Central memory CD8-positive, alpha-beta T cell (primary cell): ENCODE results near the gene TH.

Experiments
- ATAC-seq: fragments of 150-1000 bp; cut with Tn5 transposase; replicated peaks from 2 replicates; pipeline ENCODE4 v1.10.0; 2022; ENCODE audit warnings: mild to moderate bottlenecking, moderate FRiP score, moderate number of reproducible peaks; ENCODE audit not compliant: poor library complexity, severe bottlenecking; ENCODE audit errors: extremely low read depth
- DNase-seq, 2 donors: peaks; one replicate each; pipeline ENCODE4 v3.0.0; 2021; ENCODE audit warnings: low spot score in 2 of 2
- H3K27ac Mint-ChIP-seq: one replicate; pipeline ENCODE4 v1.8.0; 2022; ENCODE audit warnings: low read depth, mild to moderate bottlenecking, moderate library complexity, mixed read lengths
- H3K27me3 Mint-ChIP-seq: one replicate; pipeline ENCODE4 v1.8.0; 2022; ENCODE audit warnings: mixed read lengths
- H3K36me3 Mint-ChIP-seq: one replicate; pipeline ENCODE4 v1.8.0; 2022; ENCODE audit warnings: mild to moderate bottlenecking, moderate library complexity, mixed read lengths; ENCODE audit not compliant: insufficient read depth
- H3K4me1 Mint-ChIP-seq: one replicate; pipeline ENCODE4 v1.8.0; 2022; ENCODE audit warnings: mixed read lengths
- H3K4me3 Mint-ChIP-seq: one replicate; pipeline ENCODE4 v1.8.0; 2022; ENCODE audit warnings: mild to moderate bottlenecking, moderate library complexity, mixed read lengths
- H3K9me3 Mint-ChIP-seq: one replicate; pipeline ENCODE4 v1.8.0; 2022; ENCODE audit warnings: mixed read lengths

TH gene

GRCh38 chr11:2213384-2213842 is 41.8 kb upstream of the TH start:
- H3K4me1 Mint-ChIP-seq: peaks cover 20% of the 10 kb centered on the region
- peak overlapping the region; percentile 78 for H3K27ac Mint-ChIP-seq
- peaks cover 2% of the 10 kb centered on the region for H3K36me3 Mint-ChIP-seq
- H3K9me3 Mint-ChIP-seq: no peaks in the 10 kb centered on the region
- peak overlapping the region; percentile 62 for H3K4me3 Mint-ChIP-seq
- DNase-seq (peak; percentile 10 to 12), ATAC-seq (peak; percentile 61)
- H3K27me3 Mint-ChIP-seq: peaks cover under 1% of the 10 kb centered on the region

GRCh38 chr11:2212411-2213251 is 41.0 kb upstream of the TH start:
- Mint-ChIP-seq H3K27ac (no peak overlapping the region), H3K36me3 (peaks cover 2% of the 10 kb centered on the region), H3K4me3 (peak overlapping the region; percentile 62), H3K27me3 (peaks cover 8% of the 10 kb centered on the region), H3K9me3 (no peaks in the 10 kb centered on the region), H3K4me1 (peaks cover 13% of the 10 kb centered on the region)
- DNase-seq (peak in 1 of 2 donors; percentile 6), ATAC-seq (no peak)

GRCh38 chr11:2211113-2211971 is 39.7 kb upstream of the TH start:
- H3K27ac Mint-ChIP-seq: no peak overlapping the region
- H3K27me3 Mint-ChIP-seq: peaks cover 11% of the 10 kb centered on the region

GRCh38 chr11:2210366-2211112 is 38.9 kb upstream of the TH start:
- Mint-ChIP-seq H3K9me3 (no peaks in the 10 kb centered on the region), H3K27ac (no peak overlapping the region), H3K27me3 (peaks cover 11% of the 10 kb centered on the region), H3K4me1 (peaks cover 13% of the 10 kb centered on the region), H3K4me3 (no peak overlapping the region), H3K36me3 (peaks cover 2% of the 10 kb centered on the region)
- DNase-seq (peak; percentile 7 to 12), ATAC-seq (no peak)

More at GRCh38 chr11:2211113-2211971, 39.7 kb upstream of the TH start:
- H3K9me3 Mint-ChIP-seq: no peaks in the 10 kb centered on the region
- DNase-seq (peak; percentile 4 to 12), ATAC-seq (no peak)
- H3K4me3 Mint-ChIP-seq: no peak overlapping the region
- peaks cover 2% of the 10 kb centered on the region for H3K36me3 Mint-ChIP-seq
- peaks cover 13% of the 10 kb centered on the region for H3K4me1 Mint-ChIP-seq

GRCh38 chr11:2209900-2210321 is 38.3 kb upstream of the TH start:
- H3K4me3 Mint-ChIP-seq: no peak overlapping the region
- H3K27me3 Mint-ChIP-seq: peaks cover 11% of the 10 kb centered on the region
- no peaks in the 10 kb centered on the region for H3K9me3 Mint-ChIP-seq
- ATAC-seq: no peak
- peaks cover 2% of the 10 kb centered on the region for H3K36me3 Mint-ChIP-seq
- peak in 1 of 2 donors; percentile 4 for DNase-seq
- no peak overlapping the region for H3K27ac Mint-ChIP-seq
- peaks cover 13% of the 10 kb centered on the region for H3K4me1 Mint-ChIP-seq

GRCh38 chr11:2209370-2209801 is 37.8 kb upstream of the TH start:
- Mint-ChIP-seq H3K9me3 (no peaks in the 10 kb centered on the region), H3K4me3 (no peak overlapping the region), H3K4me1 (peaks cover 11% of the 10 kb centered on the region), H3K36me3 (peaks cover 2% of the 10 kb centered on the region), H3K27ac (no peak overlapping the region), H3K27me3 (peaks cover 11% of the 10 kb centered on the region)
- DNase-seq: peak in 1 of 2 donors; percentile 8
- ATAC-seq: no peak

GRCh38 chr11:2208691-2209369 is 37.2 kb upstream of the TH start:
- ATAC-seq (no peak), DNase-seq (peak in 1 of 2 donors; percentile 9)
- Mint-ChIP-seq H3K4me3 (no peak overlapping the region), H3K36me3 (peaks cover 2% of the 10 kb centered on the region), H3K9me3 (no peaks in the 10 kb centered on the region), H3K27me3 (peaks cover 11% of the 10 kb centered on the region), H3K4me1 (peaks cover 6% of the 10 kb centered on the region), H3K27ac (no peak overlapping the region)

- H3K4me1 Mint-ChIP-seq: no peaks in the 10 kb centered on the region
- no peaks in the 10 kb centered on the region for H3K36me3 Mint-ChIP-seq
- H3K27ac Mint-ChIP-seq: no peak overlapping the region
- DNase-seq (peak in 1 of 2 donors; percentile 10), ATAC-seq (no peak)
- peaks cover 11% of the 10 kb centered on the region for H3K27me3 Mint-ChIP-seq
- H3K9me3 Mint-ChIP-seq: no peaks in the 10 kb centered on the region
- no peak overlapping the region for H3K4me3 Mint-ChIP-seq
Measured at GRCh38 chr11:2207773-2208621, 36.4 kb upstream of the TH start.

- H3K4me1 Mint-ChIP-seq: no peaks in the 10 kb centered on the region
- no peak overlapping the region for H3K27ac Mint-ChIP-seq
- DNase-seq (peak; percentile 3 to 9), ATAC-seq (no peak)
- no peak overlapping the region for H3K4me3 Mint-ChIP-seq
- H3K27me3 Mint-ChIP-seq: peaks cover 11% of the 10 kb centered on the region
- H3K9me3 Mint-ChIP-seq: no peaks in the 10 kb centered on the region
- H3K36me3 Mint-ChIP-seq: no peaks in the 10 kb centered on the region
Measured at GRCh38 chr11:2207212-2207611, 35.6 kb upstream of the TH start.

GRCh38 chr11:2205981-2206690 is 34.5 kb upstream of the TH start:
- Mint-ChIP-seq H3K4me3 (no peak overlapping the region), H3K36me3 (no peaks in the 10 kb centered on the region)

More at GRCh38 chr11:2205981-2206690, 34.5 kb upstream of the TH start:
- H3K27me3 Mint-ChIP-seq: peaks cover 11% of the 10 kb centered on the region
- H3K9me3 Mint-ChIP-seq: peaks cover 2% of the 10 kb centered on the region
- H3K4me1 Mint-ChIP-seq: no peaks in the 10 kb centered on the region
- DNase-seq (no peak), ATAC-seq (no peak)
- no peak overlapping the region for H3K27ac Mint-ChIP-seq
